GM12872 (cell line): ENCODE measurements around the gene WWTR1.

Source experiments
- TF ChIP-seq, protein P1 (sequence below): IDR thresholded peaks from 3 replicates; pipeline ENCODE4 v1.5.1; 2011; ENCODE audit warnings: low read depth, mild to moderate bottlenecking, low read length, moderate library complexity; ENCODE audit not compliant: insufficient read depth

WWTR1 gene

DNA sequence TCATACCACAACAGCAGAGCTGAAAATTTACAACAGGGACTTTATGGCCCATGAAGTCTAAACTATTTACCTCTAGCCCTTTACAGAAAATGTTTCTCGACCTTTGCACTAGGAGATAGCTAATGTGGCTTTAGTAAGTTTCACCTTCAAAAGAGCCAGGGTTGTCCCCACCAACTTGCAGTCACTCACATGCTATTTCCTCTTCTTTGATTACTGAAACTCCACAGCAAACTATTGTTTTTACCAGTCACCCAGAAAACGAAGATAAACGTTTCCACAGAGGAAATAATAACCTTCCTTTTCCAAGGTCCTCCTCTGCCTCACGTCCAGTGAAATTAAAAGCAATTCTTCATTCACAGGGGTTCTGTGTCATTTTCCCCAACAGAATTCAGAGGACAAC is 48.2 kb downstream of the WWTR1 start:
- TF ChIP-seq, protein P1, sequence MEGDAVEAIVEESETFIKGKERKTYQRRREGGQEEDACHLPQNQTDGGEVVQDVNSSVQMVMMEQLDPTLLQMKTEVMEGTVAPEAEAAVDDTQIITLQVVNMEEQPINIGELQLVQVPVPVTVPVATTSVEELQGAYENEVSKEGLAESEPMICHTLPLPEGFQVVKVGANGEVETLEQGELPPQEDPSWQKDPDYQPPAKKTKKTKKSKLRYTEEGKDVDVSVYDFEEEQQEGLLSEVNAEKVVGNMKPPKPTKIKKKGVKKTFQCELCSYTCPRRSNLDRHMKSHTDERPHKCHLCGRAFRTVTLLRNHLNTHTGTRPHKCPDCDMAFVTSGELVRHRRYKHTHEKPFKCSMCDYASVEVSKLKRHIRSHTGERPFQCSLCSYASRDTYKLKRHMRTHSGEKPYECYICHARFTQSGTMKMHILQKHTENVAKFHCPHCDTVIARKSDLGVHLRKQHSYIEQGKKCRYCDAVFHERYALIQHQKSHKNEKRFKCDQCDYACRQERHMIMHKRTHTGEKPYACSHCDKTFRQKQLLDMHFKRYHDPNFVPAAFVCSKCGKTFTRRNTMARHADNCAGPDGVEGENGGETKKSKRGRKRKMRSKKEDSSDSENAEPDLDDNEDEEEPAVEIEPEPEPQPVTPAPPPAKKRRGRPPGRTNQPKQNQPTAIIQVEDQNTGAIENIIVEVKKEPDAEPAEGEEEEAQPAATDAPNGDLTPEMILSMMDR = no peak

DNA sequence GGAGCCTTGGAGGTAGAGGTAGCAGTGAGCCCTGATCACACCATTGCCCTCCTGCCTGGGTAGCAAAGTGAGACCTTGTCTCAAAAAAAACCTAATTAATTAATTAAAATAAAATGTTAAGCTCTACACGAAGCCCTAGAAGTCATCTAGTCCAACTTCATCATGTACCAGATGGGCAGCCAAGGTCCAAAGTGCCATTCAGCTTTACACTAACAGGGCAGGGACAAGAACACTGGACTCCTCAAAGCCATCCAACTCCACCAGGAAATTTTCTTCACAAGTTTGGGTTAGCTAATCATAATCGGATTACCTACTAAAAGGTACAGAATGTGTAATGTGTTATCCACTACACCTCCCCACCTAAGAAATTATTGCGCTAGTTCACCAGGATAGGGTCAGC is 48.8 kb downstream of the WWTR1 start:
- TF ChIP-seq, protein P1 = no peak

DNA sequence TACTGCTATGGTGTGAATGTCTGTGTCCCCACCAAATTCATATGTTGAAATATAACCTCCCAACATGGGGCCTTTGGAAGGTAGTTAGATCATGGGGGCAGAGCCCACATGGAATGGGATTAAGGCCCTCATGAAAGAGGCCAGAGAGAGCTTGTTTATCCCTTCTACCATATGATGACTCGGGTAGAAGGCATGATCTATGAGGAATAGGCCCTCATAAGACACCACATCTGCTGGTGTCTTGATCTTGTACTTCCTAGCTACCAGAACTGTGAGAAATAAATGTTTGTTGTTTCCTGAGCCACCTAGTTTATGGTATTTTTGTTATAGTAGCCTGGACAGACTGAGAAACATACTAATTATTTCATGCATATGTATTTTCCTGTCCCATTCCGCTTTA is 51.9 kb downstream of the WWTR1 start:
- TF ChIP-seq, protein P1 = no peak

DNA sequence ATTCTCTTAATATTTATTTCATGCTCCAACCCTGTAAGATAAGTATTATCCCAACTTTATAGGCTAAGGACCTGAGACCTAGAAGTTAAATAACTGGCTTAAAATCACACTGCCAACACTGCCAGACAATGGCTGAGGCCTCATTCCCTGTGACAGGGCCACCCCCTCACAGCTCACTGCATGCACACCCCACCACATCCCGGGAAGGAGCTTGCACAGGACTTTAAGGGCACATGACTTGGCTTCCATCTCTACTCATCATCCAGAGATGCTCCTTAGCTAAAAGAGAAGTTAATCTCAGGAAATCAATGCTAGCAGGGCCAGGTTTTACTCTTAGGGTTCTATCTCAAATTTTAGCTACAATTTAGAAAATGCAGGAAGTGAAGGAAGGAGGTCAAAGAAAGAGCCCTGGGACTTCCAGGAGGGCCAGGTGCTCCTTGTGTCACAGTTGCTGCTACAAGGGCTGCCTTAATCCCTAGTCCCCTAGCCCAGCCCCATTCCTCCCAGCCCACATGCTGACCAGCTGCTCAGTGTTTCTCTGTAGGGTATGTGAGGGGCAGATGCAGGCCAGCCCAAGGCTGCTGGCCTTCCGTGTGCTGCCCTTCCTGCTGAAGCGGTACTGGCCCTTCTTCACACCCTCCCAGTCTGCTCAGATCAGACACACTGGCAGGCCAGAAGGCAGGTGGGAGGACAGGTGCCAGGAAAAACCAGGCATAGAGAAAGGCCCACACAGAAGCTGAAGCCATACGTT is 53.5 kb downstream of the WWTR1 start:
- TF ChIP-seq, protein P1 = no peak

DNA sequence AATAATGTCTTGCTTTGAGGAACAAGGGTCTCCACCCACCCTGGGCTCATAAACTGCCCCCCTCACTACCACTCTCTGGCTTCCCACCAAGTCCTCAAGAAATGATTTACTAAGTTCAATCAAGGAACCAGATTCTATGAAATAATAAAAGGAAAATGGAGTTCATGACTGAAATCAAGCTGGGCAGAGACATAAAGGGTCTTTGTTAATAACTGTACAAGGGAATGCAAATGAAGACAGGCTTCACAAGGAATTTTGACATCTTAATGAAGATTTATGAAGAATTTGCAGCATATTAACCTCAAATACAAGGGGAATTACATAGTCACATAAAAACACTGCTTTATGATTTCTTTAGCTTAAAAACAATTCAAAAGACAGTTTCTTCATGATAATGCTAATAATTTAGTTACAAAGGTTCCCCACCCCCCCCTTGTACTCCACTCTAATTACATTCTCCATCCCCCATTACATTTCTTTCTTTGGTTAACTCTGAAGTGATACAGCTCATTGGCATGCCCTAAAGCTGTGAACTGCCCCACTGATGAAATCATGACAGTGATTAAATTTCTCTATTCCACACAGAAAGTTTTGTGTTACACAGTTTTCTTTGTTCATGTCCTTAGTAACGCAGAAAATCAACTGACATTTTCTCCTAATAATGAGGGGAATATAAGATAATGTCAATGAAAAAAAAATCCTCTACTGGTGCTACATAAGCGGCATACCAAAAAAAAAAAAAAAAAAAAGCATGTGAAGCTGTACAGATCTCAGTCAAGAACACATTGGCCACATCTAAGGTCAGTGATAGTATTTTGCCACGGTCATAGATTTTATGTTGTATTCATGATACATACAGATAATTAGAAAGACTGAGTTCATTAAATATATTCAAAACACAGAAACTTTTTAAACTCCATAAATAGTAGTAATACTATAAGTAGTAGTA is 54.4 kb downstream of the WWTR1 start:
- TF ChIP-seq, protein P1 = no peak

DNA sequence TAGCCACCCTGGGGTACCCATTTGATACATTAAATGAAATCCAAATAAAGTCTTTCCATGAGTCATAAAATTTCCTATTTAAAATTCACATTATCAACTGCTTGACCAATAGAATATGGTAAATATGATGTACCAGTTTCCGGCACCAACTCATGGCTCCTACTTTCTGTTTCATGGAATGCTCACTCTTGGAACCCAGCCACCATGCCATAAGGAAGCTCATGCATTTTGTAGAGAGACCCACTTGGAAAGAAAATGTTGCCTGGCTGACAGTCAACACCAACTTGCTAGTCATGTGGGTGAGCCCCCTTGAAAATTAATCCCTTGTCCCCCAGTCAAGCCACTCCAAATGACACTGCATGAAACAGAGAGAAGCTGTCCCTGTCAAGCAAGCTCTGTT is 57.2 kb downstream of the WWTR1 start:
- TF ChIP-seq, protein P1 = no peak

DNA sequence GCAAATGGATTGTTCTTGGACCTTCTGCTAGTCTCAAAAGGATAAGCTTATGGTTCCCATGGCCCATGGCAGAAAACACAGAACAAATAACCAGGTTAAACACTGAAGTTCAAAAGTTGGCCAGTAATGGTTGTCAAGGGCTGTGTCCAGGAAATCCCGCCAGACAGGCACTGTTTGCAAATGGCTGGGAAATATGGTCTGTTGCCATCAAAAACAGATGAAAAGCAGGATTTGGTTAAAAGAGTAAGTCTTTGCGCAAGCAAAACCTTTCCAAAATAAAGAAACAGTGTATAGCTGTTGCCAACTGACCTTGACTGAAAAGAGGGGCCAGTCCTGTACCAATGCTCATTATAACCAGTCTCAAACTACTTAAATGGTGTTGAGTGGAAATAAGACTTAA is 58.6 kb downstream of the WWTR1 start:
- TF ChIP-seq, protein P1 = no peak
